Measurements from ENCODE around the gene IDH2.

DNA sequence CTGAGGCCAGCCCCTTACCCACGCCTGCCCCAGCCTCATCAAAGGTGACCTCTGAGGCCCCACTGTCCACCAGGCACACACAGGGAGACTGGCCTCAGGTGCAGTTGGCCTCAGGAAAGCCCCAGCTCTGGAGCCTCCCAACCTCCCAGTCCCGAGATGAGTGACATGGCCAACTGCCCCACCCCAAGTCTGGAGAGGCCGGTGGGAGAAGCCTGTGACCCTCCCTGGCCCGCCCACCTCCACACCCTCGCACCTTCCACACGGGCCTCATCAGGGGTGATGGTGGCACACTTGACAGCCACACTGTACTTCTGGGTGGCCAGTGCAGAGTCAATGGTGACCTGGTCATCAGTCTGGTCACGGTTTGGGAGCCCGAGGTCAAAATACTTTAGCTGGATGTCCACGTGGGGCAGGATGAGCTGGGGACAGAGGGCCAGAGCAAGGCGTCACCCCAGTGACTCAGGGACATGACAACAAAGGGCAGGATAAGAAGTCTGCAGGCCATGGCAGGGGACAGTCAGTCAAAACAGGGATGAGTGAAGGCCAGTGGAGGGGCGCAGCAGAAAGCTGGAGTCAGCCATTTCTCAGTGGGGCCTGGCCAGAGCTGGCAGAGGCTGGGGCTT lies 11.9 kb downstream of the IDH2 start:
- TF ChIP-seq GLIS3 (CRISPR knock-in tag; IDR thresholded peaks at IDR 0.05) (no peak), PPARA (CRISPR knock-in tag; IDR thresholded peaks at IDR 0.05; ENCODE audit: borderline replicate concordance) (no peak), ZFP30 (CRISPR knock-in tag; IDR thresholded peaks at IDR 0.05) (no peak), TOX (CRISPR knock-in tag; IDR thresholded peaks at IDR 0.05; ENCODE audit: borderline replicate concordance) (no peak), RARB (CRISPR knock-in tag; IDR thresholded peaks at IDR 0.05) (no peak), ISL1 (CRISPR knock-in tag; IDR thresholded peaks at IDR 0.05) (no peak), ZFP3 (CRISPR knock-in tag; IDR thresholded peaks at IDR 0.05) (no peak)
- TF ChIP-seq, protein P1, sequence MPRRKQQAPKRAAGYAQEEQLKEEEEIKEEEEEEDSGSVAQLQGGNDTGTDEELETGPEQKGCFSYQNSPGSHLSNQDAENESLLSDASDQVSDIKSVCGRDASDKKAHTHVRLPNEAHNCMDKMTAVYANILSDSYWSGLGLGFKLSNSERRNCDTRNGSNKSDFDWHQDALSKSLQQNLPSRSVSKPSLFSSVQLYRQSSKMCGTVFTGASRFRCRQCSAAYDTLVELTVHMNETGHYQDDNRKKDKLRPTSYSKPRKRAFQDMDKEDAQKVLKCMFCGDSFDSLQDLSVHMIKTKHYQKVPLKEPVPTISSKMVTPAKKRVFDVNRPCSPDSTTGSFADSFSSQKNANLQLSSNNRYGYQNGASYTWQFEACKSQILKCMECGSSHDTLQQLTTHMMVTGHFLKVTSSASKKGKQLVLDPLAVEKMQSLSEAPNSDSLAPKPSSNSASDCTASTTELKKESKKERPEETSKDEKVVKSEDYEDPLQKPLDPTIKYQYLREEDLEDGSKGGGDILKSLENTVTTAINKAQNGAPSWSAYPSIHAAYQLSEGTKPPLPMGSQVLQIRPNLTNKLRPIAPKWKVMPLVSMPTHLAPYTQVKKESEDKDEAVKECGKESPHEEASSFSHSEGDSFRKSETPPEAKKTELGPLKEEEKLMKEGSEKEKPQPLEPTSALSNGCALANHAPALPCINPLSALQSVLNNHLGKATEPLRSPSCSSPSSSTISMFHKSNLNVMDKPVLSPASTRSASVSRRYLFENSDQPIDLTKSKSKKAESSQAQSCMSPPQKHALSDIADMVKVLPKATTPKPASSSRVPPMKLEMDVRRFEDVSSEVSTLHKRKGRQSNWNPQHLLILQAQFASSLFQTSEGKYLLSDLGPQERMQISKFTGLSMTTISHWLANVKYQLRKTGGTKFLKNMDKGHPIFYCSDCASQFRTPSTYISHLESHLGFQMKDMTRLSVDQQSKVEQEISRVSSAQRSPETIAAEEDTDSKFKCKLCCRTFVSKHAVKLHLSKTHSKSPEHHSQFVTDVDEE (CRISPR knock-in tag; IDR thresholded peaks at IDR 0.05): no peak
- TF ChIP-seq, protein P2, sequence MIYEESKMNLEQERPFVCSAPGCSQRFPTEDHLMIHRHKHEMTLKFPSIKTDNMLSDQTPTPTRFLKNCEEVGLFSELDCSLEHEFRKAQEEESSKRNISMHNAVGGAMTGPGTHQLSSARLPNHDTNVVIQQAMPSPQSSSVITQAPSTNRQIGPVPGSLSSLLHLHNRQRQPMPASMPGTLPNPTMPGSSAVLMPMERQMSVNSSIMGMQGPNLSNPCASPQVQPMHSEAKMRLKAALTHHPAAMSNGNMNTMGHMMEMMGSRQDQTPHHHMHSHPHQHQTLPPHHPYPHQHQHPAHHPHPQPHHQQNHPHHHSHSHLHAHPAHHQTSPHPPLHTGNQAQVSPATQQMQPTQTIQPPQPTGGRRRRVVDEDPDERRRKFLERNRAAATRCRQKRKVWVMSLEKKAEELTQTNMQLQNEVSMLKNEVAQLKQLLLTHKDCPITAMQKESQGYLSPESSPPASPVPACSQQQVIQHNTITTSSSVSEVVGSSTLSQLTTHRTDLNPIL (CRISPR knock-in tag; IDR thresholded peaks at IDR 0.05; ENCODE audit: low read depth): no peak
- TF ChIP-seq, protein P3, sequence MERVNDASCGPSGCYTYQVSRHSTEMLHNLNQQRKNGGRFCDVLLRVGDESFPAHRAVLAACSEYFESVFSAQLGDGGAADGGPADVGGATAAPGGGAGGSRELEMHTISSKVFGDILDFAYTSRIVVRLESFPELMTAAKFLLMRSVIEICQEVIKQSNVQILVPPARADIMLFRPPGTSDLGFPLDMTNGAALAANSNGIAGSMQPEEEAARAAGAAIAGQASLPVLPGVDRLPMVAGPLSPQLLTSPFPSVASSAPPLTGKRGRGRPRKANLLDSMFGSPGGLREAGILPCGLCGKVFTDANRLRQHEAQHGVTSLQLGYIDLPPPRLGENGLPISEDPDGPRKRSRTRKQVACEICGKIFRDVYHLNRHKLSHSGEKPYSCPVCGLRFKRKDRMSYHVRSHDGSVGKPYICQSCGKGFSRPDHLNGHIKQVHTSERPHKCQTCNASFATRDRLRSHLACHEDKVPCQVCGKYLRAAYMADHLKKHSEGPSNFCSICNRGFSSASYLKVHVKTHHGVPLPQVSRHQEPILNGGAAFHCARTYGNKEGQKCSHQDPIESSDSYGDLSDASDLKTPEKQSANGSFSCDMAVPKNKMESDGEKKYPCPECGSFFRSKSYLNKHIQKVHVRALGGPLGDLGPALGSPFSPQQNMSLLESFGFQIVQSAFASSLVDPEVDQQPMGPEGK (CRISPR knock-in tag; IDR thresholded peaks at IDR 0.05; ENCODE audit: borderline replicate concordance): no peak
